SK-N-MC (cell line): ENCODE results near the gene MAP3K3.

Experiments used
- EZH2 ChIP-seq: fragments of 200-600 bp; sonication (generic); IDR thresholded peaks from one replicate; pipeline ENCODE4 v1.6.1; 2017; ENCODE audit warnings: antibody characterized with exemption
- FOXP2 ChIP-seq: optimal IDR thresholded peaks from 2 replicates; pipeline ENCODE3; 2011; ENCODE audit warnings: mild to moderate bottlenecking, moderate library complexity; ENCODE audit not compliant: insufficient read depth; ENCODE audit errors: extremely low read length, control extremely low read depth
- POLR2AphosphoS5 ChIP-seq: IDR thresholded peaks from 2 replicates; pipeline ENCODE4 v1.6.1; 2012; ENCODE audit warnings: mild to moderate bottlenecking, low read depth, low read length, borderline replicate concordance

- TF ChIP-seq EZH2 = no peak
- TF ChIP-seq POLR2AphosphoS5 = no peak
- no peak for TF ChIP-seq FOXP2
Measured at GRCh38 chr17:63644846-63645245, 22.6 kb downstream of the MAP3K3 start.
